Measurements from ENCODE around the gene COL18A1.
"Not testable (repeated sequence)": the region's sequence is repeated elsewhere in the genome, so short reads cannot be mapped to it uniquely, and the experiment has no call there.

The COL18A1 gene

DNA sequence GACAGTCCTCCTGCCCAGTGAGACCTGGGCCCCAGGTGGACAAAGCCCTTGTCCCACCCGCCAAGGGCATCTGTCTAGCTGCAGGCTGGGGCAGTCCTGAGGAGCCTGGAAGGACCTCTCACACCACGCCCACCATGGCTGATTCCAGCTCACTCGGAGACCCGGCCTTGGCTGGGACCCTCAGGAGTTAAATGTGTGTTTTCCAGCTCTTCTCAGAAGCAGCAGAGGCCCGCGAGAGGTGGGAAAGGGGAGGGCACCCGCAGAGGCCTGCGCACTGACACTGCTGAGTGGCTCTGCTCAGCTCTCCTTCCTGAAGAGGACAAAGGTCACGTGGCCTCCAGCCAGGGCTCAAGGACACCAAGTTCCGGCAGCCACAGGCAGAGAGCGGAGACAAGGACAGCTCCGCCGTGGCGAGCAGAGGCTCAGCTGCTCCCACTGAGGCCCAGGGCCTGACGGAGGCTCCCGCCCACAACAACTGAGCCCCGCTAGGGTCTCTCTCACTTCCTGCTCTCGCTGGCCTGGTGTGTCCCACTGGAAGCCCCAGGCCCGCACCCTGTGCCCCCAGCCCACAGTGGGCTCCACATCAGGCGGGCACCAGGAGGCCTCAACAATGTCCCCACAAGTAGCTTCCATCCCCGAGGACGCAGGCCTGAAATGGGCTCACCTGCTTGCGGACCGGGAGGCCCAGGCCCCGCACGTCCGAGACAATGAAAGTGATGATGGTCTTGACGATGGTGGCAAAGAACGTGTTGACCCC lies 120.4 kb downstream of the COL18A1 start:
- no peak for DNase-seq

GRCh38 chr21:45525910-45526306 lies 120.9 kb downstream of the COL18A1 start:
- no peak for DNase-seq

- not testable (repeated sequence) for DNase-seq
Measured at GRCh38 chr21:45527151-45527999, 122.4 kb downstream of the COL18A1 start.

- DNase-seq = no peak
Measured at GRCh38 chr21:45528028-45528705, 123.2 kb downstream of the COL18A1 start.

GRCh38 chr21:45528981-45529784 lies 124.2 kb downstream of the COL18A1 start:
- no peak for DNase-seq

GRCh38 chr21:45529785-45530422 lies 124.9 kb downstream of the COL18A1 start:
- no peak for DNase-seq

DNA sequence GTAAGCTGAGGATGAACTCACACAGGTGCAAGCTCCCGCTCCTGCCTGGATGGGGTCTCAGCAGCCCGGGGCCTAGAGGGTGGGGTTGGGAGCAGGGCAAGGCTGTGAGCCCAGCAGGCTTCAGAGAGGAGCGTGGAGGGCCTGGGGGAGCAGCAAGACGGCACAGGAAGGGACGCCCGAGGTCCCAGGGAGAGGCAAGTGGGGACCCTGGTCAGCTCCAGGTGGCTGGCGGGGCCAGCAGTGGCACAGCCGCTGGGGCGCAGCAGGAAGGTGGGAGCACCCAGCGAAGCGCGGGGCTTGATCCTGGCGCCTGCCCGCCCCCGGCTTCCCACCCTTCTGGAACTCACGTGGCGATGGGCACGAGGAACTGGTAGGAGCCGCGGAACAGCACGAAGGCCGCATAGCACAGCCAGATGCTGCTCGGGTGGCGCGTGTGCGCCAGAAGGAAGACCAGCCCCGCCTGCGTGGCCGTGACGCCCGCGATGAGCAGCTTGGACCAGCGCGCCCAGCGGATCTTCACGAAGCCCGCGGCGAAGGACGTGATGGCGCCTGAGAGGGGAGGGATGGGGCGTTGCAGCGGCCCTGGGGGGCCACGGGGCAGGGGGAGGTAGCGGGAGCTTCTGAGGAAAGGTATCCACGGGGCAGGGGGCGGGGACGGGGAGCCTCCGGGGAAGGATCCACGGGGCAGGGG lies 125.6 kb downstream of the COL18A1 start:
- DNase-seq = no peak

GRCh38 chr21:45531114-45531392 lies 126.1 kb downstream of the COL18A1 start:
- DNase-seq = not testable (repeated sequence)

- DNase-seq = no peak
Measured at GRCh38 chr21:45531393-45532215, 126.6 kb downstream of the COL18A1 start.

DNA sequence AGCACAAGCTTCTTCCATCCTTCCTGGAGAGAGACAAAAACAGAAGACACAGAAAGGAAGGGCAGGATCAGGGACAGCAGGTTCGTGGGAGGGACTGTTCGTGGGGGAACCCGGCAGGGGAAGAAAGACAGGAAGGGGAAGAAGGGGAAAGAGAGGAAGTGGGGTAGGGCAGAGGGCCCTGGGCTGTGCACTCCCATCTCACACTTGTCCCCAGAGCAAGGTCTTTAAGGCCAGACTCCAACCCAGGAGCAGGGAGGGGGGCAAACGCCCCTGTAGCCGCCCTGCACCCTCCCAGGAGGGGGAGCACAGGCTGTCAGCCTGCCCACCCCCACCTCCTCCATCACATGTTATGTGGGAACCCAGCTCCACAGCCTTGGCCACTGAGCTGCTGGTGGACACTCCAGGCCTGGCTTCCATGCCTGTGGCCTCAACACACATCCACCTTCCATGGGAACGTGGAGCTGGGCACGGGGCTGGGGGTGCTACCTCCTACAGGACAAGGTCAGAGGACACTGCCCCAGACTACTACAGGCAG lies 127.9 kb downstream of the COL18A1 start:
- no peak for DNase-seq

DNA sequence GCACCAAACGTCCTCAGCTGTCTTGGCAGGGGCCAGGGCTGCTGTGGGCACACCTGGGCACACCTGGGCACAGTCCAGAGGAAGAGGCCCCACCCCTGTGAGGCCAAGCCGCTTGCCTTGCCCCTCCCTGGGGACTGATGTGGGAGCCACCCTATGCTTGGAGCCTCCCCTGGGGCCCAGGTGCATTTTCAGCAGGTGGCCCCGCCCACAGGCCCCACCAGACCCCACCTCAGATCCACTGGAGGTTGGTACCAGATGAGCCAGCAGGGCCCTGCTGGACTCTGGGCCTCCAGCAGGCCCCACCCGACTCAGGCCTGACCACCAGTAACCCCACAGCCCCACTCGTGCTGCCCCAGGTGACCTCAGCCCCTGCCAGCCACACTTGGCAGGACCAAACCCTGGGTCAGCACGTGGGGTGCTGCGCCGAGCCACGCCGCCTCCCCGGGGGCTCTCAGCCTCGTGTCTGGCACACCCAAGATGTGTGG lies 128.4 kb downstream of the COL18A1 start:
- DNase-seq = no peak

GRCh38 chr21:45533846-45534635 lies 129.1 kb downstream of the COL18A1 start:
- no peak for DNase-seq

- peak; percentile 30 for DNase-seq
Measured at GRCh38 chr21:45534636-45535331, 129.8 kb downstream of the COL18A1 start.

DNA sequence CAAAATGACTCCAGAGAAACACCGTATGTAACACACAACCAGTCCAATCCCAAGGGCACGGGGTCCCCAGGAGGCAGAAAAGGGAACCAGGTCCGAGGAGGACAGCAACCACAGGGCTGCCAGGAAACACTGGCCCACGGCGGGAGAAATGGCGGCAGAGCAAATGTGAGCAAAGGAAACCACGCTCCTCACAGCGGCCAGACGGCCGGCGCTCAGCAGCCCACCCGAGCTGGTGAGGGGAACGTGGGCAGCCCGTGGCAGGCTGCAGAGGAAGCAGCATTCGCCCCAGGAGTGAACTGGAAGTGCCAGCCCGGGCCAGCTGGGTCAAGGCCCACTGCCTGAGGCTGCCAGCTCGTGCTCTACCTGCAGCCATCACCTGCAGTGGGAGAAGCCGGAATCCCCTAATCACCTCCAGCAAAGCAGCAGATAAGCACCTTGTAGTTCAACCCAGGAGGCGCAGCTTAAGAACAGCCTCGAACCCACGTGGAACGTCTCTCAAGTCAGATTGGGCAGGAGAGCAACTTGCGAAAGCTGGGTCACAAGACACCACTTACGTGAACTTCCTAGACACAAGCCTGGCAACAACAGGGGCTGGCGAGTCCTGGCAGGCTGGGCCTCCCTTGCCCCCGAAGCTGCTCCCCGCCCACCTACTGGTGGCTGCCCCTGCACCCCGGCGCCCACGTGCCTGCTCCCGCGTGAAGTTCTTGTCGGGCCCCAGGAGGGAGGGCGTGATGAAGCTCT lies 130.5 kb downstream of the COL18A1 start:
- DNase-seq = peak; percentile 76

GRCh38 chr21:45536301-45537081 lies 131.5 kb downstream of the COL18A1 start:
- no peak for DNase-seq

DNA sequence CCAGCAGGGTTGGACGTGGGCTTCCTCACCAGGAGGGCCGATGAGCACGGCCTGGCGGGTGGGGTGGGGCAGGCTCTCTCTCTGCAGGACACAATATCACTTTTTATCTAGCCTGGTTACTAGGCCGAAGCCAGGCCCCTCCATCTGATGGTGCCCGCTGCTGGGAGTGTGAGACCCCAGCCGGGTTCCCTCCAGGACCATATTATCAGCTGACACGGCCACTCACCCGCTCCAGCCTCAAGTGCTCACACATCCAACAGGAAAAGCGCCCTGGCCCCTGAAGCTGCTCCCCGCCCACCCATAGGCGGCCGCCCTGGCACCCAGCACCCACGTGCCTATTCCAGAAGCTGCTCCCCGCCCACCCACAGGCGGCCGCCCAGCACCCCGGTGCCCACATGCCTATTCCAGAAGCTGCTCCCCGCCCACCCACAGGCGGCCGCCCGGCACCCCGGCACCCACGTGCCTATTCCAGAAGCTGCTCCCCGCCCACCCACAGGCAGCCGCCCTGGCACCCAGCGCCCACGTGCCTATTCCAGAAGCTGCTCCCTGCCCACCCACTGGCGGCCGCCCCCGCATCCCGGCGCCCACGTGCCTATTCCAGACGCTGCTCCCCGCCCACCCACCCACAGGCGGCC lies 132.3 kb downstream of the COL18A1 start:
- no peak for DNase-seq

Data from hematopoietic multipotent progenitor cell treated with erythropoietin and hydrocortisone succinate and interleukin-3 and kit ligand, for 6 days (in vitro differentiated cells).